ENCODE measurements around the gene FYCO1.

Gene FYCO1

DNA sequence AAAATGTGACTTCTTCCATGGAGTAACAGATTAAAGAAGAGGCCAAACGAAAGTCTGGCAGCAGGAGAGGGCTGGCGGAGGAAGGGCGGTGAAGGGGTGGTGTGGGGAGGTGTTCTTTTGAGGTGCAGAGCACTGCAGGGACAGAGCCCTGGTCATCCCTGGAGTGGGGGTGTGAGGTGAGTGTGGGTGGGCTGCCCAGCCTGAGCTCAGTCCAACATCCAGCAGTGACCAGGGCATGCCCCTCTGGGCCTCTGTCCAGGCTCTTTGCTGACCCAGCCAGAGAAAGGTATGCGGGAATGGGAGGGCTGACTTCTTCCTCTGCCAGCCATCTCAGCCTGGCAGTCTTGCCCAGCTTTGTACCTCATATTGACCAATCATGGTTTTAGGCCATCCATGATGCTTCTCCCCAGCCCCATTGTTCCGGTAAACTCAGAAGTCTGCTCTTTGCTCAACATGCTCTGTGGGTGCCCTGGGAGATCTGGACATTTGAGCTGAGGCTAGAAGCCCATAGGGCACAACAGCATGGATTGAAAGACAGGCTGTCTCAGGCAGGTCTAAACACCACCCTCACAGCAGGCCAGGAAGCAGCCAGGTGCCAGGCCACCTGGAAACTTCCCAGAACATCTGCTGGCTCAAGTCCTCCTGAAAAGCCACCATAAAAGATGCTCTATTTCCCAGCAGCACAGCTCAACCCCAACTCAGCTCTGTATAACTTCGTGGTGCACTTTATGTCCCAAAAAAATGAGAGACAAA, 78.3 kb downstream of the FYCO1 start:
- H3K4me3 ChIP-seq (ENCODE audit: low read depth in 1 of 2, low read length in 2 of 2) = peak overlapping the region in 1 of 2 experiments; percentile 76; a peak in 2 of 4 replicates
- H2AFZ ChIP-seq (ENCODE audit: low read depth, low read length) = no peak overlapping the region
- H3K4me1 ChIP-seq (ENCODE audit: insufficient read depth, low read length) = peaks cover 73% of the 10 kb centered on the region
- no peaks in the 10 kb centered on the region for H3K9me3 ChIP-seq (ENCODE audit: insufficient read depth, low read length, severe bottlenecking)
- H3K27ac ChIP-seq (ENCODE audit: low read length) = peak overlapping the region; percentile 99
- H4K20me1 ChIP-seq (ENCODE audit: insufficient read depth, low read length) = no peaks in the 10 kb centered on the region
- H3K79me2 ChIP-seq (ENCODE audit: insufficient read depth, low read length) = peaks cover 94% of the 10 kb centered on the region
- H3K36me3 ChIP-seq (ENCODE audit: insufficient read depth, low read length) = peaks cover 72% of the 10 kb centered on the region
- no peak for TF ChIP-seq EZH2 (IDR thresholded peaks at IDR 0.05; ENCODE audit: borderline replicate concordance, low read depth, low read length, severe bottlenecking)
- TF ChIP-seq, protein P1, sequence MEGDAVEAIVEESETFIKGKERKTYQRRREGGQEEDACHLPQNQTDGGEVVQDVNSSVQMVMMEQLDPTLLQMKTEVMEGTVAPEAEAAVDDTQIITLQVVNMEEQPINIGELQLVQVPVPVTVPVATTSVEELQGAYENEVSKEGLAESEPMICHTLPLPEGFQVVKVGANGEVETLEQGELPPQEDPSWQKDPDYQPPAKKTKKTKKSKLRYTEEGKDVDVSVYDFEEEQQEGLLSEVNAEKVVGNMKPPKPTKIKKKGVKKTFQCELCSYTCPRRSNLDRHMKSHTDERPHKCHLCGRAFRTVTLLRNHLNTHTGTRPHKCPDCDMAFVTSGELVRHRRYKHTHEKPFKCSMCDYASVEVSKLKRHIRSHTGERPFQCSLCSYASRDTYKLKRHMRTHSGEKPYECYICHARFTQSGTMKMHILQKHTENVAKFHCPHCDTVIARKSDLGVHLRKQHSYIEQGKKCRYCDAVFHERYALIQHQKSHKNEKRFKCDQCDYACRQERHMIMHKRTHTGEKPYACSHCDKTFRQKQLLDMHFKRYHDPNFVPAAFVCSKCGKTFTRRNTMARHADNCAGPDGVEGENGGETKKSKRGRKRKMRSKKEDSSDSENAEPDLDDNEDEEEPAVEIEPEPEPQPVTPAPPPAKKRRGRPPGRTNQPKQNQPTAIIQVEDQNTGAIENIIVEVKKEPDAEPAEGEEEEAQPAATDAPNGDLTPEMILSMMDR (IDR thresholded peaks at IDR 0.05; ENCODE audit: borderline replicate concordance, extremely low read depth, low read length, poor library complexity, severe bottlenecking) = no peak
- DNase-seq = peak; percentile 72
- peak overlapping the region; percentile 89 for H3K9ac ChIP-seq (ENCODE audit: low read depth, low read length)
- no peaks in the 10 kb centered on the region for H3K27me3 ChIP-seq (ENCODE audit: insufficient read depth, low read length, poor library complexity)
- ATAC-seq (ENCODE audit: insufficient read depth, low read depth) = 0 out of 3 replicates have a peak, but pooled peaks have one; percentile 0
- H3K4me2 ChIP-seq (ENCODE audit: insufficient read depth, low read length) = peak overlapping the region; percentile 89

DNA sequence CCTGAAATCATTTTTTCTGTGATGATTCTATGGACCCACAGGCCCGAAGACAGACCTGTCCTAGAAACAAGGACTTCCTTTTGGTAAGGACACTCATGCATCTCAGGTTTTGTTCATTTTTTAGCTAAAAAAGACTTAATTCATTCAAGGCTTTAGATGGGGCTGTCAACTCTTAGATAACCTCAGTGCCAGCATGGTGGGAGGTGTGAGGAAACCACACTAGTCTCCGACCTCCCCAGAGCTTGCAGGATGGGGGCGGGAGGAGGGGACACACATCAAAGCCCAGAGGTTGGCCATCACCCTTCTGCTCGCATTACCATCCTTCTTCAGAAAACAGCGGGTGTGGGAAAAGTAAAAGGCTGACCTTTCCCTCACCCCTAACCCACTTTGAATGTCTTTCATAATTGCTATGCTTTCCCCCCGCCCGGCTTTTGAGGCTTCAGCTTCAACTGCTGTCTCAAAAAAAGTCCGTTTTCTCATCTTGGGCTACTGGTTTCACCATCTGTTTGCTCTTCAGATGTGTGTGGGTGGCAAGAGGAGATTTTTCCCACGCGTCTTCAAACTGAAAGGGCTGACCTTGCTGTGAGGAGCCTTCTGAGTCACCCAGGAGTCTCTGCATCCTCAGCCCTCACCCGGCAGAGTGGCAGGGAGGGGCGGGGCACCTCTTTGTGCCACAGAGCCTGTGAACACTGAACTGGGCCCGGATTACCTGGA, 79.9 kb downstream of the FYCO1 start:
- Histone ChIP-seq H3K4me3 (ENCODE audit: low read depth in 1 of 2, low read length in 2 of 2) (peak overlapping the region; percentile 68 to 76), H3K4me1 (ENCODE audit: insufficient read depth, low read length) (peaks cover 73% of the 10 kb centered on the region), H3K9ac (ENCODE audit: low read depth, low read length) (peak overlapping the region; percentile 89), H3K4me2 (ENCODE audit: insufficient read depth, low read length) (peak overlapping the region; percentile 89), H4K20me1 (ENCODE audit: insufficient read depth, low read length) (no peaks in the 10 kb centered on the region; the same call in 1 of the 2 replicates), H3K36me3 (ENCODE audit: insufficient read depth, low read length) (peaks cover 72% of the 10 kb centered on the region), H3K27me3 (ENCODE audit: insufficient read depth, low read length, poor library complexity) (no peaks in the 10 kb centered on the region), H3K9me3 (ENCODE audit: insufficient read depth, low read length, severe bottlenecking) (no peaks in the 10 kb centered on the region), H3K79me2 (ENCODE audit: insufficient read depth, low read length) (peaks cover 94% of the 10 kb centered on the region), H2AFZ (ENCODE audit: low read depth, low read length) (no peak overlapping the region), H3K27ac (ENCODE audit: low read length) (peak overlapping the region; percentile 99)
- ATAC-seq (ENCODE audit: insufficient read depth, low read depth) (peak; percentile 77), DNase-seq (peak; percentile 98)
- TF ChIP-seq EZH2 (IDR thresholded peaks at IDR 0.05; ENCODE audit: borderline replicate concordance, low read depth, low read length, severe bottlenecking) = no peak
- TF ChIP-seq, protein P1 (IDR thresholded peaks at IDR 0.05; ENCODE audit: borderline replicate concordance, extremely low read depth, low read length, poor library complexity, severe bottlenecking) = no peak

DNA sequence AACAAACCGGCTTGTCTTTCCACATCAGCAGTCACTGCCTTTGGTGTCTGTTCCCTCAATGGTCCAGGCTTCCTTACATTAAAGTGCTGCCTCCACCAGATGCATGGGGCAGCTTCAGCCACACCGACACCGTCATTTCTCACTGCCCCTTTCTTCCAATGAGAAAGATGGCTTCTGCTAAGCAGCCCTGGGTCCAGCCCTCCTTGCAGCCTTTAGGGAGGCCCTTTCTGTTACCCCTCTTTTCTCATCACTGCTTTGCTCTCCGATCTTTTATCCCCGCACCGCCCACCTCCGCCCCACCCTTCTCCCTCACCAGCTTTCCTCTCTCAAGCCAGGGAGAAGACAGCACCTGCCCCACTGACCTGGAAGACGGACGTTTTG, 80.6 kb downstream of the FYCO1 start:
- Histone ChIP-seq H3K4me2 (ENCODE audit: insufficient read depth, low read length) (peak overlapping the region; percentile 89), H3K27ac (ENCODE audit: low read length) (peak overlapping the region; percentile 99), H3K9ac (ENCODE audit: low read depth, low read length) (peak overlapping the region; percentile 89), H2AFZ (ENCODE audit: low read depth, low read length) (no peak overlapping the region), H3K4me3 (ENCODE audit: low read depth in 1 of 2, low read length in 2 of 2) (peak overlapping the region; percentile 68 to 76), H3K79me2 (ENCODE audit: insufficient read depth, low read length) (peaks cover 94% of the 10 kb centered on the region), H3K36me3 (ENCODE audit: insufficient read depth, low read length) (peaks cover 72% of the 10 kb centered on the region), H3K4me1 (ENCODE audit: insufficient read depth, low read length) (peaks cover 73% of the 10 kb centered on the region), H4K20me1 (ENCODE audit: insufficient read depth, low read length) (peaks cover 4% of the 10 kb centered on the region; the same call in 1 of the 2 replicates), H3K9me3 (ENCODE audit: insufficient read depth, low read length, severe bottlenecking) (no peaks in the 10 kb centered on the region), H3K27me3 (ENCODE audit: insufficient read depth, low read length, poor library complexity) (no peaks in the 10 kb centered on the region)
- TF ChIP-seq EZH2 (IDR thresholded peaks at IDR 0.05; ENCODE audit: borderline replicate concordance, low read depth, low read length, severe bottlenecking) = no peak
- TF ChIP-seq, protein P1 (IDR thresholded peaks at IDR 0.05; ENCODE audit: borderline replicate concordance, extremely low read depth, low read length, poor library complexity, severe bottlenecking) = no peak
- ATAC-seq (ENCODE audit: insufficient read depth, low read depth) (peak; percentile 19), DNase-seq (peak; percentile 81)

All from DND-41 (cell line).